HG03159 (cell line): Measurements from ENCODE around the gene CERS6.
"Not testable (repeated sequence)": the region's sequence is repeated elsewhere in the genome, so short reads cannot be mapped to it uniquely, and the experiment has no call there.

Experiments used
- ATAC-seq: cut with Tn5 transposase; IDR thresholded peaks from one replicate; pipeline ENCODE4 v1.9.1; 2021; ENCODE audit warnings: mild to moderate bottlenecking, moderate library complexity; ENCODE audit not compliant: unreplicated experiment

CERS6 gene

GRCh38 chr2:168633200-168633599, 177.1 kb downstream of the CERS6 start:
- no peak for ATAC-seq

DNA sequence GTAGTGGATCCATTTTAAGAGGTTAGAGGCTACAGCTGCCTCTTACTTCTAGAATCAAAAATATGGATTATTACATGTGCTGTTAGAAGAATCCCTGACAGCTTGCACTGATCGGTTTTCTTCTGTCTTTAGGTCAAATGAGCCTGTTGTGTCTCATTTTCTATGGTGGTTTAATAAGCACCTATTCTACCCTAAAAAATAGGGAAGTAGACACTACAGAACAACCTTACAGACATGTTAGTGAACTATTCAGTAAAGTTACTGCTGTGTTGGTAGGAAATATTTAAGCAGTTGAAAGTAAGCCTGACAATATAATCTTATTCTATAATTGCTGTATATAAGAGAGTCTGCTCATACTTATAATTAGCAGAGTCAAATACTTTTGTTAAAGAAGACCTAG, 177.8 kb downstream of the CERS6 start:
- ATAC-seq = peak; percentile 70

DNA sequence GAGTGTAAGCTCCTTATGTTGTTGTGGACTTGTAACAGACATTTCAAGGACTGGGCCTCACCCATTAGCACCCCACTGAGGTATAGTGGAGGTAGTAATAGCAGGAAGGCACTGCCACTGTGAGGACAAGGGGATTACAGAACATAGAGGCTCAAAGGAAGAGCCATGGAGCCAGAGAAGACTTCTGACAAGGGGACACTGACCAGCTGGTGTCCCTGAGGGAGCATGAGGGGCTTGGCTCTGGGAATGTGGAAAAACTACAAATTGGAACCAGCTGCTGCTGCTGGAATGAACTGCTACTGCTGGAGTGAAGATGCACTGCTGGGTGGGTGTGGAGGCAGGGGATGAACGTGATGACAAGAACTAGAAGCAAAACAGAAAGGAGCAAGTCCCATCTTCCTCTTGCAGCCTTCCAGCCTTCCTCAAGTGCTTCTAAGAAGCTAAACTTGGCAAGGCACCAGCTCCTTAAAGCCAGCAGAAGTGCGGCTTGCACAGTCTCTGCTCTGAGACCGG, 179.0 kb downstream of the CERS6 start:
- no peak for ATAC-seq

DNA sequence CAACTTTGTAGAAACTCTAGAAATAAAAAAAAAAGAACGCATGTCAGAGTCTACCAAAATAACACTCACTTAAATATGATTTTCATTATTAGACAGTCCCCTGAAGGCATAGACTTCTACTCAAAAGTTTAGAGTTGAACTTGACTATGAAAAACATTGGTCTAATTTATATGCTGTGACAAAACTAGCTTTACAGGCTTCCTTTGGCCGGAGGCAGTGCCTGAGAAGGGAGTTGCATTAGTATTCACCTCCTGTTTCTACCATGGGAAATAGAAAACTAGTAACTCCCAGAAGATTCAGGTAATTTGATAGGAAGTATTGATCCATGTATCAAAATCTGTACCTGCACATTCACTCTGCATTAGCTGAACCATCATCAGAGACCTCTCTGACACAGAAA, 182.9 kb downstream of the CERS6 start:
- no peak for ATAC-seq

- no peak for ATAC-seq
Observed at GRCh38 chr2:168639441-168639898, 183.4 kb downstream of the CERS6 start.

- ATAC-seq = no peak
Observed at GRCh38 chr2:168640039-168640438, 184.0 kb downstream of the CERS6 start.

DNA sequence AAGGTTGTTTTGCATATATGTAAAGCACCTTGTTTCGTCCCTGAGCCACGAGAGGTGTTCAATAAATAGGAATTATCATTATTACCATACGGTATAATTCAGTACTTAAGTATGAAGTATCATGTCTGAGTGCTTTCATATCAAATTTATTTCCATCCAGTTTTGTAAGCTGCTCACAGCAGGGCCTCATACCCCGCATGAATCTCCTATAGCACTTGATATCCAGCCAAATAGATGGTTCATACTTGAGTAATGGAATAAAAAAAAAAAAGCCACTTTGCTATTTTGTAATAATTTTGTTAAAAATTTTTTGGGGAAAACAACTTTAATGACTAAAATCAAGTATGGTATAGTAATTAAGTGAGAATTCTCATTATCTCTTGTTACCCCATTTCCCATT, 185.6 kb downstream of the CERS6 start:
- ATAC-seq = no peak

- no peak for ATAC-seq
Observed at GRCh38 chr2:168642873-168643272, 186.8 kb downstream of the CERS6 start.

DNA sequence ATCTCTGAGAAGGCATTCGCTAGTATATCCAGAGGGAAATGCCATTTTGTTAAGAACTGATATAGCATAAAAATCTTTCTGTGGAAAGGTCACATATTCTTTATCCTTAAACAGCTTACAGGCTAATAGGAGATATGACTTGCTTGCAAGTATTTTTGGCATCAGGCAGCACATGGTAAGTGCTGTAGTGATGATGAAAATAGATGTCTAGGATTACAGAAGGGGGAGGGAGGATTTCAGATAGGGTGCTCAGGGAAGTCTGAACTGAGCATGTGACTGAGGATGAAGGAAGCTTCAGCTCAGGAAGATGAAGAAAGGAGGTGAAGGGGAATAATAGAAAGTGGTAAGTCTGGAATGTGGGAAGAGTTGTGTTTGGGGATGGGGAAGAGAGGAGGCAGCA, 187.9 kb downstream of the CERS6 start:
- ATAC-seq = no peak

DNA sequence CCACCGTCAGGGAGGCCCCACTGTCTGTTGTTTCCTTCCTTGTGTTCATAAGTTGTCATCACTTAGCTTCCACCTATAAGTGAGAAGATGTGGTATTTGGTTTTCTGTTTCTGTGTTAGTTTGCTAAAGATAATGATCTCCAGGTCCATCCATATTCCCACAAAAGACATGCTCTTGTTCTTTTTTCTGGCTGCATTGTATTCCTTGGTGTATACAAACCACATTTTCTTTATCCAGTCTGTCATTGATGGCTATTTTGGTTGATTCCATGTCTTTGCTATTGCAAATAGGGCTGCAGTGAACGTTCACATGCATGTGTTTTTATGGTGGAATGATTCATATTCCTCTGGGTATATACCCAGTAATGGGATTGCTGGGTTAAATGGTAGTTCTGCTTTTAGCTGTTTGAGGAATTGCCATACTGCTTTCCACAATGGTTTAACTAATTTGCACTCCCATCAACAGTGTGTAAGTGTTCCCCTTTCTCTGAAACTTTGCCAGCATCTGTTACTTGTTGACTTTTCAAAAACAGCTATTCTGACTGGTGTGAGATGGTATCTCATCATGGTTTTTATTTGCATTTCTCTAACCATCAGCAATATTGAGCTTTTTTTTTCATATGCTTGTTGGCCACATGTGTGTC, 189.7 kb downstream of the CERS6 start:
- no peak for ATAC-seq

DNA sequence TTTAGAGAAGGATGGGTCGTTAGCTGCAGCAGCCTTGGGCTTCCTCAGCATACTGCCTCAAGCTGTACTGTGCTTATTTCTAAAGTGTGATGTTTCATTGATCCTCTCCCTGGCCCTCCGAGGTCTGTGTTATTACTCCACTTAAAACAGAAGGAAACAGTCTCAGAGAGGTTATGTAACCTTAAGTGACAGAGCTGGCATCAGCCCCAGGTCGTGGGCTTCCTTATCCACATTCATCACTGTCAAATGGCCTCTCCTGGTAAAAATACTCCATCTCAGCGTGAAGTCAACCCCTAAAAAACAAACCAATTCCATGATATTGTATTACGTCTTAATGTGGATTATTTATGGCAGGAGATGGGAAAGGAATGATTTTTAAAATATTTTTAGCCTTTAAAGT, 193.0 kb downstream of the CERS6 start:
- ATAC-seq = no peak

GRCh38 chr2:168649562-168649961, 193.5 kb downstream of the CERS6 start:
- ATAC-seq = no peak

DNA sequence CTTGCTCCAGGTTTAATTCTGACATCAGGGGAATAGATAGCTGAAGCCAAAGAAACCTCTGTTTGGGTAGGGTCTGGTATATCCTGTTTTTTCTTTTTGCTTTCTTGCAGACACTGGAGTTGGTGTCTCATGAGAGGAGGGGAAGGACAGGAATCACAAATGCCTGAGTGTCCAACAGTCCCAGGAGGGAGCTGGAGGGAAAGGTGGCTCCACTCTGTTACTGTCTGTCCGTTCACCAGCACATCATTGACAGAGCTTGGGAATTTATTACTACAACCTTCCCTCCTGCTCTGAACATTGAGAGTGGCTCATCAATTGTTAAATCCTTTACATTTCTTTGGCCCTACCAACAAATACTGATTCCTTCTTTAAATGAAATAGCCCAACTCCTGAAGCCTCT, 194.1 kb downstream of the CERS6 start:
- no peak for ATAC-seq

DNA sequence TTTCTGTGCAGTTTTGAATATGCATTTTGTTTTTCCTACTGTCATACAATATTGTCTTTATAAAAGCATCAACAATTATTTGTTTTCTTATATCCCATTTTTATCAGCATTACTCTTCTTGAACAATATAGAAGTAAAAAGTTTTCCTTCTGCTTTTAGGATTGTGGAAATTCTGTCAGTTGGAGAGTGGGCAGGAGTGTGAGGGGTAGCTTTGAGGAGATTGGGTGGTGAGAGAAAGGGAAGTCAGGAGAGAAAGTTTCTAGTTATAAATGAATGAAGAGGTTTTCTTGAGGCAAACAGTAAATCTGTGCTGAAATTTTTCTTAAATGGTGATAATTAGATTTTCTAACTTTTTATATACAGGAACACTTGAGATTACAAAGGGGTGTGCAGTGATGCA, 194.7 kb downstream of the CERS6 start:
- no peak for ATAC-seq

DNA sequence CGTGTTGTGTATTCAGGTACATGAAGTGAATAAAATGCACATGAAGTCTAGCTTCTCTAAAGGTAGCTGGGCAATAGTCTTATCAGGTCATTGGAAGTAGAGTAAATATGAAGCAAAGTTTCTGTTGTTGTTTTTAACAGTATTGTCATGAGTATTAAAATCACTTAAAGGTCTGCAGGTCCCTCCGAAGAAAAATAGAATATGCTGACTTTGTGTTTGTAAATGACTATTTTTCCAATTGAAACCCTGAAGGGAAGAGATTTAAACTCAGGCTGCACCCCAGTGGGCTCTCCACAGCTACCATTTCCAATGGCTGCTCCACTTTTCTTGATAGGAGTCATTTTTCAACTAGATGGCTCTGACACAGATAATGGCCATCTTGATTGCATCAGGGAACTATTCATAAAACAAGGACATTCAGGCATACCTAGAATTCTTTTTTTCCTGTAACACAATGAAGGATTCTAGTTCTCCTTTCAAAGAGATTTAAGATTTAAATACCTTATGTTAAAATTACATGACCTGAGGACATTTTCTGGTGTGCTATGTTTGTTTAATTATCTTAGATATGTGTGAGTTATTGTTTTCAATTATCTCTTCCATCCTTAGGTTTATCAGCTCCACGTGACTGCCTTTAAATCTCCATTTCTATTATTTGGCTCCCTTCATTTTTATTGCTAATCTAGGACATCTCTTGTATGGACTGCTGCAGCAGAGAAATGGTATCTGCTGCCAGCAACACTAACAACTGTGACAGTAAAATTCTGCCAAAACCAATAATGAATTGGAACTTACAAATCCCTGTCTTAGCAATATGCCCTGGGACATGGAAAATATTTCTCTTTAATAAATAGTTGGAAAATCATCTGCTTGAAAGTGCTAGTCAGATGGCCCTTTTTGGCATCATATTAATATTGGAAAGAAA, 197.2 kb downstream of the CERS6 start:
- no peak for ATAC-seq

GRCh38 chr2:168654705-168655104, 198.6 kb downstream of the CERS6 start:
- no peak for ATAC-seq

DNA sequence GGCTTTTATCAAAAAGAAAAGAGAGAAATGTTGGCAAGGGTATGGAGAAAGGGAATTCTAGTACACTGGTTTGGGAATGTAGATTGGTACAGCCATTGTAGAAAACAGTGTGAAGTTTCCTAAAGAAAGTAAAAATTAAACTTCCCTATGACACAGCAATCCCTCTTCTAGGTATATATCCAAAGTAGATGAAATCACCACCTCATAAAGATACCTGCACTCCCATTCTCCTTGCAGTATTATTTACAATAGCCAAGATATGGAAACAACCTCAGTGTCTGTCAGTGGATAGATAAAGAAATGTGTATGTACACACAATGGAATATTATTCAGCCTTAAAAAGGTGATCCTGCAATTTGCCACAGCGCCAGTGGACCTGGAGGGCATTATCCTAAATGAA, 199.1 kb downstream of the CERS6 start:
- no peak for ATAC-seq

- ATAC-seq = not testable (repeated sequence)
Observed at GRCh38 chr2:168657378-168657777, 201.3 kb downstream of the CERS6 start.

GRCh38 chr2:168658706-168659105, 202.6 kb downstream of the CERS6 start:
- no peak for ATAC-seq

GRCh38 chr2:168660870-168661862, 205.1 kb downstream of the CERS6 start:
- no peak for ATAC-seq

- ATAC-seq = no peak
Observed at GRCh38 chr2:168661863-168662256, 205.8 kb downstream of the CERS6 start.
